ENCODE measurements around the gene USP20. TPM values are rescaled to one million over a fixed set of nuclear protein-coding genes. Genes with fewer than 3 reads are reported as not detected.

The USP20 gene
- total and polyA plus RNA-seq, 2 donors from 2014 or later = 22.8 to 28.8 TPM

DNA sequence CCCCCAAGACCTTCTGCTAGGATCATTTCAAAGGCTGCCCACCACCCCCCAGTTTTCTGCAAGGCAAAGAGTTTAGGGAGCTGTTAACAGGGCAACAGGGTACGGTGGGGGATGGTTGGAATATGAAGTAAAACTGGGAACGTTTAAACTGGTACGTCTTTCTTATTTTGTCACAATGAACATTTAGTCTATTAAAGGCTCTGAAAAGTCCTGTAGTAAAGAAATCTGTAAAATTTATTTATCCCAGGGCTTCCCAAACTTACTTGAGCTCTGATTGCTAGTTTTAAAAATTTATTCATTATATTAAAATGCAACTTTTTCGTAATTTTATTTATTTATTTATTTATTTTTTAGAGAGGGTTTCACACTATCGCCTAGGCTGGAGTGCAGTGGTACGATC lies 62.0 kb downstream of the USP20 start:
- H3K36me3 ChIP-seq (ENCODE audit: control insufficient read depth in 2 of 3, insufficient read depth in 3 of 3, low read length in 3 of 3) = peaks cover 3 to 11% (median 8%) of the 10 kb centered on the region in 3 donors
- H3K9me3 ChIP-seq (ENCODE audit: control insufficient read depth in 2 of 3, insufficient read depth in 1 of 3, low read length in 3 of 3) = no peaks in the 10 kb centered on the region
- H3K27ac ChIP-seq (ENCODE audit: low read depth in 2 of 2, low read length in 2 of 2) = no peak overlapping the region
- FAIRE-seq (no peak), DNase-seq (no peak)
- no peak overlapping the region for H3K4me3 ChIP-seq (ENCODE audit: low read length in 3 of 3)
- no peaks in the 10 kb centered on the region for H3K27me3 ChIP-seq (ENCODE audit: control insufficient read depth, insufficient read depth, low read length)
- intact Hi-C loops (cut with DNase I) = no loop called here
- TF ChIP-seq, protein P1, sequence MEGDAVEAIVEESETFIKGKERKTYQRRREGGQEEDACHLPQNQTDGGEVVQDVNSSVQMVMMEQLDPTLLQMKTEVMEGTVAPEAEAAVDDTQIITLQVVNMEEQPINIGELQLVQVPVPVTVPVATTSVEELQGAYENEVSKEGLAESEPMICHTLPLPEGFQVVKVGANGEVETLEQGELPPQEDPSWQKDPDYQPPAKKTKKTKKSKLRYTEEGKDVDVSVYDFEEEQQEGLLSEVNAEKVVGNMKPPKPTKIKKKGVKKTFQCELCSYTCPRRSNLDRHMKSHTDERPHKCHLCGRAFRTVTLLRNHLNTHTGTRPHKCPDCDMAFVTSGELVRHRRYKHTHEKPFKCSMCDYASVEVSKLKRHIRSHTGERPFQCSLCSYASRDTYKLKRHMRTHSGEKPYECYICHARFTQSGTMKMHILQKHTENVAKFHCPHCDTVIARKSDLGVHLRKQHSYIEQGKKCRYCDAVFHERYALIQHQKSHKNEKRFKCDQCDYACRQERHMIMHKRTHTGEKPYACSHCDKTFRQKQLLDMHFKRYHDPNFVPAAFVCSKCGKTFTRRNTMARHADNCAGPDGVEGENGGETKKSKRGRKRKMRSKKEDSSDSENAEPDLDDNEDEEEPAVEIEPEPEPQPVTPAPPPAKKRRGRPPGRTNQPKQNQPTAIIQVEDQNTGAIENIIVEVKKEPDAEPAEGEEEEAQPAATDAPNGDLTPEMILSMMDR (IDR thresholded peaks at IDR 0.05; ENCODE audit: borderline replicate concordance, extremely low read depth, insufficient read depth) = no peak
- no peaks in the 10 kb centered on the region for H3K4me1 ChIP-seq (ENCODE audit: control insufficient read depth in 2 of 3, insufficient read depth in 2 of 3, low read depth in 1 of 3, low read length in 3 of 3)
- no peak overlapping the region for H3K9ac ChIP-seq (ENCODE audit: low read length in 3 of 3)

DNA sequence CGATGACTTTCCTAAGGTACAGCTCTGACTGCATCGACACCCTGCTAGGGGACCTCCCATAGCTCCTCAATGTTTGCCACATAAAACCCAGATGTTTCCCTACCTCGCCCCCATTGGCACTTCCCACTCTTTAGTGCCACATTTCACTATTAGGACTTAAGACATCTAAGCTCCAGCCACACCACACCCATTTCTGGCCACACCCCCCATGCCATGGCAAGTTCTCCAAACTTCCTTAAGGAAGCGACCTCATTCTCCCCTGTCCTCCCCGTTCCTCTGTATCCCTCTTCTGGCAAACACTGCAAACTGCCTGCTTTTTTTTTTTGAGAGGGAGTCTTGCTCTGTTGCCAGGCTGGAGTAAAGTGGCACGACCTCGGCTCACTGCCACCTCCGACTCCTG lies 62.9 kb downstream of the USP20 start:
- no peak for FAIRE-seq
- H3K4me1 ChIP-seq (ENCODE audit: control insufficient read depth in 2 of 3, insufficient read depth in 2 of 3, low read depth in 1 of 3, low read length in 3 of 3) = no peaks in the 10 kb centered on the region
- no peak overlapping the region for H3K9ac ChIP-seq (ENCODE audit: low read length in 3 of 3)
- no peak for DNase-seq
- H3K27ac ChIP-seq (ENCODE audit: low read depth in 2 of 2, low read length in 2 of 2) = no peak overlapping the region
- H3K9me3 ChIP-seq (ENCODE audit: control insufficient read depth in 2 of 3, insufficient read depth in 1 of 3, low read length in 3 of 3) = no peaks in the 10 kb centered on the region
- no peak overlapping the region for H3K4me3 ChIP-seq (ENCODE audit: low read length in 3 of 3)
- H3K27me3 ChIP-seq (ENCODE audit: control insufficient read depth, insufficient read depth, low read length) = no peaks in the 10 kb centered on the region
- intact Hi-C loops (cut with DNase I) = no loop called here
- TF ChIP-seq, protein P1 (IDR thresholded peaks at IDR 0.05; ENCODE audit: borderline replicate concordance, extremely low read depth, insufficient read depth) = no peak
- H3K36me3 ChIP-seq (ENCODE audit: control insufficient read depth in 2 of 3, insufficient read depth in 3 of 3, low read length in 3 of 3) = peaks cover 5 to 16% (median 8%) of the 10 kb centered on the region in 3 donors

DNA sequence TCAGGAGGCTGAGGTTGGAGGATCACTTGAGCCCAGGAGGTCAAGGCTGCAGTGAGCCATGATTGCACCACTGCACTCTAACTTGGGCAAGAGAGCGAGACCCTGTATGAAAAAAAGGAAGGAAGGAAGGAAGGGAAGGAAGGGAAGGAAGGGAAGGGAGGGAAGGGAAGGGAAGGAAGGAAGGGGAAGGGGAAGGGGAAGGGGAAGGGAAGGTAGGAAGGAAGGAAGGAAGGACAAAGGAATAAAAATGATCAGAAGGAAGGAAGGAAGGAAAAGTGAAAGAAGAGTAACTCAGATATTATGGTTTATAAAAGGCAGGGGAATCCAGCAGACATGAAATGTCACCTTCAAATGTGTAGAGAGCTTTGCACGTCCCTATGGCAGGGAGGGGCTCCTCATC lies 64.4 kb downstream of the USP20 start:
- no peak overlapping the region for H3K9ac ChIP-seq (ENCODE audit: low read length in 3 of 3)
- no peaks in the 10 kb centered on the region for H3K9me3 ChIP-seq (ENCODE audit: control insufficient read depth in 2 of 3, insufficient read depth in 1 of 3, low read length in 3 of 3)
- no peak for DNase-seq
- no peak for FAIRE-seq
- no peak overlapping the region for H3K27ac ChIP-seq (ENCODE audit: low read depth in 2 of 2, low read length in 2 of 2)
- H3K4me3 ChIP-seq (ENCODE audit: low read length in 3 of 3) = no peak overlapping the region
- H3K36me3 ChIP-seq (ENCODE audit: control insufficient read depth in 2 of 3, insufficient read depth in 3 of 3, low read length in 3 of 3) = peaks cover 7 to 16% (median 8%) of the 10 kb centered on the region in 3 donors
- intact Hi-C loops (cut with DNase I) = no loop called here
- no peaks in the 10 kb centered on the region for H3K27me3 ChIP-seq (ENCODE audit: control insufficient read depth, insufficient read depth, low read length)
- H3K4me1 ChIP-seq (ENCODE audit: control insufficient read depth in 2 of 3, insufficient read depth in 2 of 3, low read depth in 1 of 3, low read length in 3 of 3) = no peaks in the 10 kb centered on the region
- TF ChIP-seq, protein P1 (IDR thresholded peaks at IDR 0.05; ENCODE audit: borderline replicate concordance, extremely low read depth, insufficient read depth) = no peak

Data from kidney (tissue), 14 donors.